GM12865 (cell line): Measurements from ENCODE around the gene RBM7.

Experiments used
- DNase-seq: peaks from one replicate; pipeline ENCODE4 v3.0.0; 2010; ENCODE audit warnings: low read depth
- H3K4me3 ChIP-seq: 2 replicates; pipeline ENCODE4 v1.5.1; 2011; ENCODE audit warnings: mild to moderate bottlenecking, low read depth, low read length, control low read depth
- TF ChIP-seq, protein P1 (sequence below): IDR thresholded peaks from 2 replicates; pipeline ENCODE4 v1.5.1; 2011; ENCODE audit warnings: low read length, control low read depth, low read depth, inconsistent platforms; ENCODE audit not compliant: insufficient read depth; ENCODE audit errors: missing control alignments

Gene RBM7

GRCh38 chr11:114439229-114440120 is 39.0 kb downstream of the RBM7 start, which contains the start of gene REXO2:
REXO2 (plus strand) TSS chr11:114439467; CDS start chr11:114439529, 62 bp downstream.
- peak; percentile 96 for DNase-seq
- H3K4me3 ChIP-seq, result peak within 1 kb of the TSS; percentile 92
- TF ChIP-seq, protein P1, sequence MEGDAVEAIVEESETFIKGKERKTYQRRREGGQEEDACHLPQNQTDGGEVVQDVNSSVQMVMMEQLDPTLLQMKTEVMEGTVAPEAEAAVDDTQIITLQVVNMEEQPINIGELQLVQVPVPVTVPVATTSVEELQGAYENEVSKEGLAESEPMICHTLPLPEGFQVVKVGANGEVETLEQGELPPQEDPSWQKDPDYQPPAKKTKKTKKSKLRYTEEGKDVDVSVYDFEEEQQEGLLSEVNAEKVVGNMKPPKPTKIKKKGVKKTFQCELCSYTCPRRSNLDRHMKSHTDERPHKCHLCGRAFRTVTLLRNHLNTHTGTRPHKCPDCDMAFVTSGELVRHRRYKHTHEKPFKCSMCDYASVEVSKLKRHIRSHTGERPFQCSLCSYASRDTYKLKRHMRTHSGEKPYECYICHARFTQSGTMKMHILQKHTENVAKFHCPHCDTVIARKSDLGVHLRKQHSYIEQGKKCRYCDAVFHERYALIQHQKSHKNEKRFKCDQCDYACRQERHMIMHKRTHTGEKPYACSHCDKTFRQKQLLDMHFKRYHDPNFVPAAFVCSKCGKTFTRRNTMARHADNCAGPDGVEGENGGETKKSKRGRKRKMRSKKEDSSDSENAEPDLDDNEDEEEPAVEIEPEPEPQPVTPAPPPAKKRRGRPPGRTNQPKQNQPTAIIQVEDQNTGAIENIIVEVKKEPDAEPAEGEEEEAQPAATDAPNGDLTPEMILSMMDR, result peak; percentile 29

DNA sequence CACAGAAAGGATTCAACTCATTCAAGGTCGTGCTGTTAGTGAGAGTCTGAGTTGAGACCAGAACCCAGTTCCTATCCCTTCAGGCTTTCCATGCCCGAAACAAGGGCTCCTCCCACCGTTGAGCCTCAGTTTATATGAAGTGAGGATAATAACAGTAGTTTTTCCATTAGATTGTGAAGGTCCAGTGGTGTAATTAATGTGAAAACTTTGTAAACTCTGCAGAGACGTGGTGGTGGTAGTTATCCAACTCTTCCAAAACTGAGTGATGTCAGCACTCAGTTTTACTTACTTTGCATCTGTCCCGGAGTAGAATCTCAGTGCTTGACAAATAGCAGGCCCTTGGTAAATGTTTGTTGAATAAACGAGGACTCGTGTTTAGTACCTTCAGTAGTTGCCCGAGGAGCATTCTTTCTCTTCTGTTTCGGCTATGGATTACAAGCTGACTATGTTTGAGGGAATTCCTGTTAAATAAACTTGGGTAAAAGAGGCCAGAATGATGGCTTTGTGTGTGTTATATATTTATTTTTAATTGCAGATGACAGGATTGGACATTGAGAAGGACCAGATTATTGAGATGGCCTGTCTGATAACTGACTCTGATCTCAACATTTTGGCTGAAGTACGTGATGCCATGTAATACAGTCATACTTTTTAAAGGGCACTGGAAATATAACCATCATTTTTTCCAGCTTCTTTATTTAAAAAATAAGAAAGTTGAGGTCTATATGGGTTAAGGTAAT is 39.8 kb downstream of the RBM7 start:
- no peak for DNase-seq
- TF ChIP-seq, protein P1, result no peak
- peak overlapping the region; percentile 92 for H3K4me3 ChIP-seq

DNA sequence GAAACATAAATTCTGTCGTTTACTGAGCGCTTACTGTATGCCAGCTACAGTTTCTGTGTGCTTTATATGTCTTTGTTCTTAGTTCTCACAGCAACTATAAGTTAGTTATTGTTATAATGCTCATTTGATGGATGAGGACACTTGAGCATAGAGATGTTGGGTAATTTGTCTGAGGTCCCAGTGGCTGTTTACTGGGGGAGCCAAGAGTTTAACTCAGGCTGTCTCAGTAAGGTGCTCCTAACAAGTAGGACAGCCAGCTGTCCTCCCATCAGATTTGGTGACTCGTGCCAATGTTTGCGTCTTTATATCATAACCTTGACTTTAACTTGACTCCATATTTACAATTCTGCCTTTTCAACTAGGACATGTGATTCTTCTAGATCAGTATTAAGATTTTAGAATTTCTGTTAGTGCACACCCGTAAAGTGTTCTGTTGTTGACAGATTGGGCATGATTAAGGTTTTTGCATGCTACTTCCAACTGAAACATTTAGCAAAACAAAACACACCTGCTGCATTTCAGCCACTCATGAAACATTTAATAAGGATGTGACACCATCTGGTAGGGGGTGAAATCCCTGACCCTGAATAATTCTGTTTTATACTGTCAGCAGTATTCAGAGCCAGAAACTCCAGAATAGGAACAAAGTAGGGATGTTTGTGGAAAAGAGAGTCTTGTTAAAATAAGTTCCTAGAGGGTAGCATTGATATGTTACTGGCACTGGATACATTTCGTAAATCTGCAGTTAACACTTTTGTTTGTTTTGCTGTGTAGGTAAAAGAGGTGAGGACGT is 40.7 kb downstream of the RBM7 start:
- TF ChIP-seq, protein P1, result no peak
- no peak overlapping the region for H3K4me3 ChIP-seq
- DNase-seq, result no peak

DNA sequence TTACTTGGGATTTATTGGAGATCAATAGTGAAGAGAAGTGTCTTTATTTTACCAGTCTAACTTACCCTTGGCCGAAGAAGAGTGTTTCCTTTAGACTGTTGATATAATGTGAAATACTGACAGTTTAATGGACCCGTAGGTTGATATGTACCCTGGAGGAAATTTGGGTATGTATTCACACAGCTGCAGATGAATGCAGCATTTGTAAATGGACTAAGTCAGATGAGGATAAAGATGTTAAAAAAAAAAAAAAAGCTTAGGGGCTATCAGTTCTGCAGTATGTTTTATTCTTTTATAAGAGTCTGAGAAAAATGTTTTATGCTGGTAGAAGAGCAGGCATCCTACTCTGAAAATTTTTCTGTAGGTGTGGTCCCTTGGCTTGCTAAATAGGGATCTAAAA is 41.5 kb downstream of the RBM7 start:
- no peak for DNase-seq
- H3K4me3 ChIP-seq, result no peak overlapping the region
- TF ChIP-seq, protein P1, result no peak

DNA sequence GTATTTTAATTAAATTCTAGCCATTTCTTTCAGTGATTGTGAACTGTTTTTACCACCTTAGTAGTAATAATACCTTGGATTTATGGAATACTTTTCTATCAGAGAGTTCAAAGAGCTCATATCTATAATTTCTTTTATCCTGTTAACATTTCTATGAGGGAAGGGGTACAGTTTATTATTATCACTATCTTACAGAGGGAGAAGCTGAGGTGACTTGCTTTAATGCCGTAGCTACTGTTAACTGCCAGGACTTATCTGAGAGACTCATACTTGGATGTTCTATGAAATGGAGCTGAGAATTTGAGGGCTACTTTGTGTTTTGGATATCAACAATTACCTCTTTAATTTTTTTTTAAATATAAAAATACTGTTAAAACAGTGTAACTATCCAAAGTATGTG is 42.1 kb downstream of the RBM7 start:
- TF ChIP-seq, protein P1, result no peak
- DNase-seq, result no peak
- no peak overlapping the region for H3K4me3 ChIP-seq

DNA sequence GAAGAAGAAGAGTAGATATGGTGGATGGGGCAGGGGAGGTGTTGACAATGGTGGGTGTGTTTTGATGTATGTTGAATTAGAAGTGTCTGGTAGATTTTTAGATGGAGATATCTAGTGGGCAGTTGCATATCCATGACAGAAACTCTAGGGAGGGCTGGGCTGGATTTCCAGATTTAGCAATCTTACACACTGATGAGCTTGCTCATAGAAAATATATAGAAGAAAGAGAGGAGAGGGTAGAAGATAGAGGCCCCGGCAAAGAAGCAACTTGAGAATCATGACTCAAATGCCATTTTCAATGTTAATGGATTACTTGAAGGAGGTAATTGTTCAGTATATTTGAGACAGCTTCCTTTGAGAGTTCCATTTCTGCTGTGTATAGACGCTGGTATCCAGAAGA is 47.0 kb downstream of the RBM7 start:
- TF ChIP-seq, protein P1, result no peak
- no peak for DNase-seq

More for the DNA sequence above, 47.0 kb downstream of the RBM7 start:
- H3K4me3 ChIP-seq, result no peak overlapping the region
